Measurements from ENCODE around the gene CHD9. TPM values are rescaled to one million over a fixed set of nuclear protein-coding genes. Genes with fewer than 3 reads are reported as not detected.
"Not testable (repeated sequence)": the region's sequence is repeated elsewhere in the genome, so short reads cannot be mapped to it uniquely, and the experiment has no call there.

CHD9 gene
- total RNA-seq, 2 experiments from 2014 or later: 9.4 to 9.7 TPM

GRCh38 chr16:53297477-53297876 is 242.7 kb downstream of the CHD9 start:
- CTCF ChIA-PET: no interaction called here
- intact Hi-C loops (cut with micrococcal nuclease): loop anchor here (10.0 kb wide), 1 partner anchor 207 kb away; the partner anchor contains the start of gene AKTIP
- Mint-ChIP-seq H3K4me1 (ENCODE audit: low read depth) (no peaks in the 10 kb centered on the region), H3K4me3 (no peak overlapping the region), H3K9me3 (no peaks in the 10 kb centered on the region), H3K27me3 (ENCODE audit: low read depth) (no peaks in the 10 kb centered on the region), H3K36me3 (ENCODE audit: low read depth) (peaks cover 8% of the 10 kb centered on the region), H3K27ac (no peak overlapping the region)
- no peak for DNase-seq

DNA sequence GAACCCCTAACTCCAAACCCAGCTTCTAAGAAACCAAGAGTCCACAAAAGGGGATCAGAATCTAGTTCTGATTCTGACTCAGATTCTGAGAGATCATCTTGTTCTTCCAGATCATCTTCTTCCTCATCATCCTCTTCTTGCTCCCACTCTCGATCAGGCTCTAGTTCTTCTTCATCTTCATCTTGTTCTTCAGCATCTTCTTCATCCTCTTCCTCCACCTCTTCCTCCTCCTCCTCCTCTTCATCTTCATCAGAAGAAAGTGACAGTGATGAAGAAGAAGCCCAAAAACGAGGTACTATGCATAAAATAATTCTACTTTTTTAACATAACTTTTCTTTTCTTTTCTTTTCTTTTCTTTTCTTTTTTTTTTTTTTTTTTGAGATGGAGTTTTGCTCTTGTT is 249.5 kb downstream of the CHD9 start:
- Mint-ChIP-seq H3K27ac (no peak overlapping the region), H3K9me3 (no peaks in the 10 kb centered on the region), H3K36me3 (ENCODE audit: low read depth) (peaks cover 10% of the 10 kb centered on the region), H3K4me1 (ENCODE audit: low read depth) (no peaks in the 10 kb centered on the region), H3K4me3 (no peak overlapping the region), H3K27me3 (ENCODE audit: low read depth) (no peaks in the 10 kb centered on the region)
- intact Hi-C loops (cut with micrococcal nuclease): no loop called here
- DNase-seq: no peak
- CTCF ChIA-PET: no interaction called here

DNA sequence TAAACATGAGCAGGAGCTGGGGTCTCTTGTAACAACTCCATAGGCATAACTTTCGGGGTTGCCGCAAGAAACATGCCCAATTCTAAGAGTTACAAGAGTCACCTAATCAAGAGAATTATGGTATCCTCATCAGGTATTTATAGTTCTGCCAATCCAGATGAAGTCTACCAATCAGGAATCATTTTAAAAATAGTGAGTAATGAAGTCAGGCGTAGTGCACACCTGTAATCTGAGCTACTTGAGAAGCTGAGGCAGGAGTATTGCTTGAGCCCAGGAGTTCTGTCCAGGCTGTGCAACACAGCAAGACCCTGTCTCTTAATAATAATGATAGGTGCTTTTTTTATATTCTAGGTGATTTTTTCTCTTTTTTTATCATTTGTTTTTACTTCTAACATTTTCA is 251.0 kb downstream of the CHD9 start:
- Mint-ChIP-seq H3K27ac (no peak overlapping the region), H3K36me3 (ENCODE audit: low read depth) (peaks cover 10% of the 10 kb centered on the region), H3K4me1 (ENCODE audit: low read depth) (no peaks in the 10 kb centered on the region)

GRCh38 chr16:53309457-53309856 is 254.7 kb downstream of the CHD9 start:
- Mint-ChIP-seq H3K36me3 (ENCODE audit: low read depth) (peaks cover 13% of the 10 kb centered on the region), H3K9me3 (no peaks in the 10 kb centered on the region), H3K4me3 (no peak overlapping the region), H3K27me3 (ENCODE audit: low read depth) (no peaks in the 10 kb centered on the region), H3K27ac (no peak overlapping the region), H3K4me1 (ENCODE audit: low read depth) (no peaks in the 10 kb centered on the region)
- intact Hi-C loops (cut with micrococcal nuclease): no loop called here
- no peak for DNase-seq
- CTCF ChIA-PET: no interaction called here

More for the DNA sequence above, 251.0 kb downstream of the CHD9 start:
- intact Hi-C loops (cut with micrococcal nuclease): no loop called here
- Mint-ChIP-seq H3K4me3 (no peak overlapping the region), H3K27me3 (ENCODE audit: low read depth) (no peaks in the 10 kb centered on the region), H3K9me3 (no peaks in the 10 kb centered on the region)
- no peak for DNase-seq
- CTCF ChIA-PET: no interaction called here

DNA sequence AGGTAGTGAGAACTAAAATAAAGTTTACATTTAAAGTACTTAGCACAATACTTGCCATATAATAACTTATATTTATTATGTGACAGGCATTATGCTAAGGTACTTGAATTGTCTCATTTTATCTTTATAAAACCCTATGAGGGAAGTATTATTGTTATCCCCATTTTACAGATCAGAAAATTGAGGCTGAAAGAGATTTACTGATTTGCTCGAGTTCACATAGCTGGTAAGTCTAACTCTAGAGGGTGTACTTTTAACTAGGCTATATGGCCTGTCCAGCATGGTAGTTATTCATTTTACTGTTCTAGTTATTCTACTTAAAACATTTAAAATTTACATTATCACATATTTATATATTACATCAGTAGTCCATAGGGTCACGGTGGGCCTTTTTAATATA is 266.2 kb downstream of the CHD9 start:
- H3K4me1 Mint-ChIP-seq (ENCODE audit: low read depth): no peaks in the 10 kb centered on the region
- no peak for DNase-seq
- H3K9me3 Mint-ChIP-seq: no peaks in the 10 kb centered on the region
- no peak overlapping the region for H3K4me3 Mint-ChIP-seq
- peaks cover 19% of the 10 kb centered on the region for H3K36me3 Mint-ChIP-seq (ENCODE audit: low read depth)
- H3K27ac Mint-ChIP-seq: no peak overlapping the region
- H3K27me3 Mint-ChIP-seq (ENCODE audit: low read depth): no peaks in the 10 kb centered on the region
- intact Hi-C loops (cut with micrococcal nuclease): no loop called here
- CTCF ChIA-PET: interaction anchor here (0.5 kb wide), 1 partner anchor 46 kb away, joined by 3 read pairs; no protein-coding TSS in a partner anchor

GRCh38 chr16:53323924-53324323 is 269.1 kb downstream of the CHD9 start:
- no peaks in the 10 kb centered on the region for H3K9me3 Mint-ChIP-seq
- intact Hi-C loops (cut with micrococcal nuclease): no loop called here
- no peaks in the 10 kb centered on the region for H3K4me1 Mint-ChIP-seq (ENCODE audit: low read depth)
- H3K36me3 Mint-ChIP-seq (ENCODE audit: low read depth): peaks cover 5% of the 10 kb centered on the region
- CTCF ChIA-PET: no interaction called here
- H3K27me3 Mint-ChIP-seq (ENCODE audit: low read depth): no peaks in the 10 kb centered on the region
- no peak overlapping the region for H3K27ac Mint-ChIP-seq
- no peak for DNase-seq
- H3K4me3 Mint-ChIP-seq: no peak overlapping the region

- CTCF ChIA-PET; H3K27me3 Mint-ChIP-seq (ENCODE audit: low read depth); H3K36me3 Mint-ChIP-seq (ENCODE audit: low read depth); H3K4me3 Mint-ChIP-seq; H3K4me1 Mint-ChIP-seq (ENCODE audit: low read depth); H3K27ac Mint-ChIP-seq; H3K9me3 Mint-ChIP-seq; DNase-seq; intact Hi-C loops (cut with micrococcal nuclease): not testable (repeated sequence)
Measured at GRCh38 chr16:53330991-53331390, 276.2 kb downstream of the CHD9 start.

- intact Hi-C loops (cut with micrococcal nuclease): no loop called here
- CTCF ChIA-PET: interaction anchor here (0.6 kb wide), 1 partner anchor 295 kb away, joined by 4 read pairs; no protein-coding TSS in a partner anchor
- Mint-ChIP-seq H3K36me3 (ENCODE audit: low read depth) (no peaks in the 10 kb centered on the region), H3K4me1 (ENCODE audit: low read depth) (peaks cover 8% of the 10 kb centered on the region), H3K9me3 (peaks cover 5% of the 10 kb centered on the region), H3K27me3 (ENCODE audit: low read depth) (no peaks in the 10 kb centered on the region), H3K27ac (no peak overlapping the region), H3K4me3 (no peak overlapping the region)
- no peak for DNase-seq
Measured at GRCh38 chr16:53334581-53334980, 279.8 kb downstream of the CHD9 start.

GRCh38 chr16:53337294-53337693 is 282.5 kb downstream of the CHD9 start:
- Mint-ChIP-seq H3K27me3 (ENCODE audit: low read depth) (no peaks in the 10 kb centered on the region), H3K36me3 (ENCODE audit: low read depth) (no peaks in the 10 kb centered on the region), H3K27ac (no peak overlapping the region), H3K9me3 (no peaks in the 10 kb centered on the region), H3K4me3 (no peak overlapping the region), H3K4me1 (ENCODE audit: low read depth) (peaks cover 8% of the 10 kb centered on the region)
- CTCF ChIA-PET: no interaction called here
- DNase-seq: no peak
- intact Hi-C loops (cut with micrococcal nuclease): no loop called here

DNA sequence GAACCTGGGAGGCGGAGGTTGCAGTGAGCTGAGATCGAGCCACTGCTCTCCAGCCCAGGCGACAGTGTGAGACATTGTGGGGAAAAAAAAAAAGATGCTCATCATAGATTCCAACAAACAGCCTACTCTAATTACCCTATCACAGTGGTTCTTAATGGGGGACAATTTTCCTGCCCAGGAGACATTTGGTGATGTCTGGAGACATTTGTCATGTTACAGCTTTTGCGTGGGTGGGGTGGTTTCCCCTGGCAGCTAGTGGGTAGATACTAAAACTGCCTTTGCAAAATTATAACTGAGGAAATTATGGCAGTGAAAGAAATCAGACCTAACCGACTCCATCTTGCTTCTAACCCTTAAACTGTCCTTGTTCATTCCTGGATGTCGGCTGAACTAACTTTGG is 287.0 kb downstream of the CHD9 start:
- Mint-ChIP-seq H3K27ac (no peak overlapping the region), H3K36me3 (ENCODE audit: low read depth) (no peaks in the 10 kb centered on the region), H3K9me3 (peaks cover 3% of the 10 kb centered on the region), H3K4me3 (no peak overlapping the region), H3K27me3 (ENCODE audit: low read depth) (no peaks in the 10 kb centered on the region), H3K4me1 (ENCODE audit: low read depth) (no peaks in the 10 kb centered on the region)
- CTCF ChIA-PET: interaction anchor here (0.6 kb wide), 2 partner anchors 175 to 478 kb away, joined by 4 read pairs; no protein-coding TSS in a partner anchor
- intact Hi-C loops (cut with micrococcal nuclease): no loop called here
- no peak for DNase-seq

- peaks cover 7% of the 10 kb centered on the region for H3K27me3 Mint-ChIP-seq (ENCODE audit: low read depth)
- H3K9me3 Mint-ChIP-seq: peaks cover 3% of the 10 kb centered on the region
- intact Hi-C loops (cut with micrococcal nuclease): no loop called here
- H3K36me3 Mint-ChIP-seq (ENCODE audit: low read depth): no peaks in the 10 kb centered on the region
- H3K4me1 Mint-ChIP-seq (ENCODE audit: low read depth): peaks cover 2% of the 10 kb centered on the region
- no peak overlapping the region for H3K4me3 Mint-ChIP-seq
- no peak for DNase-seq
- CTCF ChIA-PET: interaction anchor here (0.9 kb wide), 1 partner anchor 142 kb away, joined by 3 read pairs; no protein-coding TSS in a partner anchor
- H3K27ac Mint-ChIP-seq: no peak overlapping the region
Measured at GRCh38 chr16:53355064-53355463, 300.3 kb downstream of the CHD9 start.

DNA sequence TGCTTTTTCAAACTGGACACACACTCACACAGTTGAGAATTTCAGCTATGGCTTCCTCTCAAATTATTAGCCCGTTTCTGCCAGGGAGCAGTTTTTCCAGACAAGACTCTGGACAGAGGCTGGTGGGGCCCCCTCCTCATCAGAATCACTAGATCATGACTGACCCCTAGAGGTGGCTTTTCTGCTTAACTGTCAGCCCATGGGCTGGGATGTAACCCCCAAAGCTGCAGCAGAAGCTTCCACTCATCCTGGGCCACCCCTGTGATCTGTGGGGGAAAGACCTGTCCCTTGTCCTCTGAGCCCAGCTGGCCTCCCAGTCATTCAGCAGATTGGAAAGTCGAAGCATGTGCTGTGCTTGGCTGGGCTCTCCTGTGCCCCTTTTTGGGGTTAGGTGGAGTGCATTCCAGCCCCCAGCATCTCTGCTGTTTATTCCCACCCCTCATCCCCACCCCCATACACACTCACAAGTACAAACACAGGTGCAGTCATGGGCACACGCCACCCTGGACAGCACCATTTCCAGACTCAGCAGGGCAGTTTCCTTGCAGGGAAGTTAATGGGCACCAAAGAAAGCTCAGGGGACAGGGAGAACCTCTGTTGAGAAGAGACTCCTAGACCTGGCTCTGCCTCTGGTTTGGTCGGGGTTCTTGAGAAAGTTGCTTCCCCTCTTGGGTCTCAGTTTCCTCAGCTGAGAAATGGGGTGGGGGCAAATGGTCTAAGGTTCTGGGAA is 301.9 kb downstream of the CHD9 start:
- intact Hi-C loops (cut with micrococcal nuclease): no loop called here
- no peak for DNase-seq
- peaks cover 2% of the 10 kb centered on the region for H3K4me1 Mint-ChIP-seq (ENCODE audit: low read depth)
- CTCF ChIA-PET: no interaction called here
- H3K9me3 Mint-ChIP-seq: no peaks in the 10 kb centered on the region
- H3K27me3 Mint-ChIP-seq (ENCODE audit: low read depth): peaks cover 7% of the 10 kb centered on the region
- no peaks in the 10 kb centered on the region for H3K36me3 Mint-ChIP-seq (ENCODE audit: low read depth)
- H3K4me3 Mint-ChIP-seq: no peak overlapping the region
- H3K27ac Mint-ChIP-seq: no peak overlapping the region

DNA sequence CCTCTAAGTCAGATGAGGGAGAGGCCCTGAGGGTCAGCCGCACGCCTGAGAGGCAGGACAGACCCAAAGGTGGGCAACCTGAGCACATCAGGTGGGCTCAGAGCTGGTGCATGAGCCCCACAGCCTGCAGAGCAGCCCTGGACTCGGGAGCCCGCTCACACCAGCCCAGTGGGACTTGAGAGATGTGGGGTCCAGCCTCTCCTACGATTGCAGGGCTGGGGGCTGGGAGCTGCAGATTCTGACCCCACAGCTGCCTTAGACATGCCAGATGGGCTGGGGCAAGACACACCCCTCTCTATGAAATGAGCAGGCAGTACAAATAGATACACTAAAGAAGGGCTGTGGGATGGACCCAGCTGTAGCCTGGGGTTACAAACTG is 302.4 kb downstream of the CHD9 start:
- peaks cover 2% of the 10 kb centered on the region for H3K4me1 Mint-ChIP-seq (ENCODE audit: low read depth)
- CTCF ChIA-PET: no interaction called here
- no peak for DNase-seq
- no peaks in the 10 kb centered on the region for H3K36me3 Mint-ChIP-seq (ENCODE audit: low read depth)
- no peak overlapping the region for H3K4me3 Mint-ChIP-seq
- no peak overlapping the region for H3K27ac Mint-ChIP-seq
- H3K9me3 Mint-ChIP-seq: no peaks in the 10 kb centered on the region
- H3K27me3 Mint-ChIP-seq (ENCODE audit: low read depth): peaks cover 7% of the 10 kb centered on the region
- intact Hi-C loops (cut with micrococcal nuclease): no loop called here

Data from activated naive CD4-positive, alpha-beta T cell treated with anti-CD3 and anti-CD28 coated beads for 36 hours (primary cell).